CD4-positive, alpha-beta T cell treated with Interleukin-6 for 4 hours (primary cell): Measurements from ENCODE around the gene FCRL6.

Experiments
- DNase-seq: peaks from one replicate; pipeline ENCODE4 v3.0.0-alpha.2; 2020; ENCODE audit warnings: mixed read lengths

FCRL6 gene, protein sequence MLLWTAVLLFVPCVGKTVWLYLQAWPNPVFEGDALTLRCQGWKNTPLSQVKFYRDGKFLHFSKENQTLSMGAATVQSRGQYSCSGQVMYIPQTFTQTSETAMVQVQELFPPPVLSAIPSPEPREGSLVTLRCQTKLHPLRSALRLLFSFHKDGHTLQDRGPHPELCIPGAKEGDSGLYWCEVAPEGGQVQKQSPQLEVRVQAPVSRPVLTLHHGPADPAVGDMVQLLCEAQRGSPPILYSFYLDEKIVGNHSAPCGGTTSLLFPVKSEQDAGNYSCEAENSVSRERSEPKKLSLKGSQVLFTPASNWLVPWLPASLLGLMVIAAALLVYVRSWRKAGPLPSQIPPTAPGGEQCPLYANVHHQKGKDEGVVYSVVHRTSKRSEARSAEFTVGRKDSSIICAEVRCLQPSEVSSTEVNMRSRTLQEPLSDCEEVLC

DNA sequence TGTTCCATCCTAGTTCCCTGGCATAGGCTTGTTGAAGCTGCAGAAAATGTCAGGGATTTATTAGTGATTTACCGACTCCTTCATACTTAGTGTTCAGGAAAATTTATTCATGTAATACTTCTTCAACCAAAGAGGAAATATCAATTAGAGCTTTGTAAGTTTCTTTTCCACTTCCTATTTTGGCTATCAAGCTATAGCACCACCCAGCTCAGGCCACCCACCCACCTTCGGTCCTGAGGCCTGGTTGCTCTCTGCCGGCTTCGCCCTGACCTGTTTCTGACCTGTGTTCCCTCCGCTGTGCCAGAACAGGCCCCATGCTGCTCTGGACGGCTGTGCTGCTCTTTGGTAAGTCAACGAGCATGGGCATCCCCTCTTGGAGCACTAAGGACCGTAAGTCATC, at the start of gene FCRL6:
Gene FCRL6 (plus strand): TSS at position 250 of the 400 bp plus-strand sequence. CDS start 65 bp downstream, at position 315.
- DNase-seq = no peak

DNA sequence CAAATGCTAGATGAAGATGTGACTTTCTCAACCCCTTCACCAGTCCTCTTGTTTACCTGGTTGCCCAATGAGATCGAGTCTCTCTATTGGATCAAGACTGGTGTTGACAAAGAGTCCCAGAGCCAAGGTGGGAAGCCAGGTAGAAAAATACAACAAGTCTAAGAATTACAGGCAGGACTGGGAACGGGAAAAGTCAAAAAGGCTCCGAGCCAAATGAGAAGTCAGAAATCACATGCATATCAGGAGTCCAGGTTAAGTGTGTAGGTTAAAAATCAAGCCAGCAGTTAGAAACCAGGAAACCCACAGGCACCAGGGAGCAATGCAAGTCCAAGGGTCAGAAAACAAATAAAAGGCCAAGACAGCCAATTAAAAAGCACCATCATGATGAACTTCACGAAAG, 48.8 kb upstream of the FCRL6 start:
- DNase-seq = no peak

DNA sequence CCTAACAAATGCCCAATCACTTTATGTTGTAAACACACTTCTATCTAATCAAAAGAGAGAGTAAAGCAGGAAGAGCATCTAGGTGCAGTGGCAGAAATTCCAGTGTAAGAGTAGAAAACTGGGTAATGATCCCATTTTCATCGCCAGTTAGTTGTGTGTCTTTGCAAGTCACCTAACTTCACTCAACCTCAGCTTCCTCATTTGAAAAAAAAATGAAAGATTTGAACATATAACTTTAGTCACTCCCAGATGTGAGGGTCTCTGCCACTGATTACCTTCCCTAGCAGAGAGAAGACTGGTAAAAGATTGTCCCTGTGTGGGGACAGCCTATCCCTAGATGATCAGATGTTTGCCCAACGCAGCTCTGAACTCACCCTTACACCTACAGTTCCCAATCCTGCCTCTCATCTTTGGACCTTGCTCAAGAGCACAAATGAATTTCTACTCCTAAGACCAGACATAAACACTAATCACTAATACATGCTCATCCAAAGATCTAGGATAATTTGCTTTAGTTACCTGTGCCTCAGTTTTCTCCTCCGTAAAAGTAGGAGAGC, 46.6 kb upstream of the FCRL6 start:
- no peak for DNase-seq

DNA sequence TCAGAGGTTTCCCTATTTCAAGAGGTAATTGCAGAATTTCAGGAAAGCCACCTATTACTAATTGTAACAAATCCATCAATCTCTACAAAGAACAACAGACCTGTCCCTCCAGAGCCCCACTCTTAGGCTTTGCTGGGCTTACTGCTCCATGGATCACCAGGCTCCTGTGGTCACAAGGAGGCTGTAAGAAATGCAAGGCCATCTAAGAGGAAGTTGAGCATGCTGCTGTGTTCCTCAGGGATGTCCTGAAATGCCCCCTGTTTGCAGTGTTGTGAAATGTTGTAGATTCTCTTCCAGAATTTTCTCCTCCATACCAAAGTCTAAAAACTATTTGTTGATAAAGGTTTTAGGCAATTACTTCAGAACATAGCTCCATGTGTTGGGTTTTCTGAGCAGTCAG, 45.8 kb upstream of the FCRL6 start:
- no peak for DNase-seq

DNA sequence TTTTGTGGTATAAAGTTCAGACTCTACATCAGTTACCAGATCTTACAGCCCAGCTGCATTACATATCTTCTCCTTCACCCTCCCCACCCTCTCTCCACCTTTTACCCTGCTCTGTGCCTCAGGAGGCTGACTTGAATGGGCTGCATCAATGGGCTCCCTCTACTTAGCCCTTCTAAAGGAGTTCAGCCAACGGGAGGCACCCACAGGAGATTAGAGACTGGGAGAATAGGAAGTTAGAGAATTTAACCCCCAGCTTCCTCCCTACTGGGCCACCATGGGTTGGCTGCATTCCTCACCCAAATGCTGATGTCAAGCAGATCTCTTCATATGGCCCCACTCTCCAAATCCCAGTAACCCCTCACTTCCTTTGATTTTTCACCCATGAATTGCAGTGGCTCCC, 38.5 kb upstream of the FCRL6 start:
- DNase-seq = no peak

DNA sequence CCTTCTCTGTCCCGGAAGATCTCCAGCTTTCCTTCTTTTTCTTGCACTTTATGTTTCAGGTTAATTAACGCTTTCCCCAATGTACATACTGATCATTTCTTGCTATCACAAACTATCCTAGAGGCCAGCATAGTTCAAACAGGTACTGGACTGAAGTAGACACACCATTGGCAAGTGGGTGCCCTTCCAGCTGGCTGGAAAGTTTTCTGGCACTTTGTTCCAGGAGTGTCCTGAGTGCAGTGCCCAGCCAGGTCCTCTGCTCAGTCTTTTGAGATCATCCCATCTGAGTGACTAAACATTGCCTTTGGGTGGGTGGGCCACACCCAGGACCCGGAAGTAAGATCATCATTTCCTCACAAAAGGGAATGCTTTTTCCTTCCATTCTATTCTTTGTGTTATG, 36.4 kb upstream of the FCRL6 start:
- no peak for DNase-seq

DNA sequence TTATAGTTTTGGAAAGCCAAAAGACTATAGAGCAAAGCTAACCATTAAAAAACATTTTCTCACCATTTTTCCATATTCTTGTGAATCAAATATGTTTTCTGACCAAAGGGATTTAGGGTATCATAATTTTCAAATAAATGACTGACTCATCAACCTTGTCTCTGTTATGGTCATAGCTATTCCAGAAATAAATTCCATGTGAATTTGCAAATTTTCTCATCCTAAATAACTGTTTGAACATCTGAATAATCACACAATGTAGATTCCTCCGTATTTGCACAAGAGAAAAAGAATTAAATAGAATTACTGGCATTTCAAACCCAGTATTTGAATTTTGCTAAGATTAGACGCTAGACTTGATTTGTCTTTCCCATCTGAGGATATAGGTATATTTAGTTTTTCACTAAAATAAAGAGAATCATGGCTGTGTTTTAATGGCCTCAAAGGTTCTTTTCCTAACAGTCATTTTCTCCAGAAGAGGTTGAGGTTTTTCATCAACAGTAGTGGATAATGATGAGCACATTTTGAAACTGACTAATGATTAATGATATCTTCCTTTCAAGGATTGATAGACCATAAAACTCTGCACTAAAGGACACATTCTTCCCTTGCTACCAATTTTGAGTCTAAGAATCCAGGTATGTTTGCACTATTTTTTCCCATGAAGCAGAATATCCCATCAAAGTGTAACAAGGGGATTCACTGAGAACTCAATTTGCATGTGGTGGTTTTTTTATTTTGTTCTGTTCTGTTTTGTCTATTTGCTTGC, 30.8 kb upstream of the FCRL6 start:
- no peak for DNase-seq

DNA sequence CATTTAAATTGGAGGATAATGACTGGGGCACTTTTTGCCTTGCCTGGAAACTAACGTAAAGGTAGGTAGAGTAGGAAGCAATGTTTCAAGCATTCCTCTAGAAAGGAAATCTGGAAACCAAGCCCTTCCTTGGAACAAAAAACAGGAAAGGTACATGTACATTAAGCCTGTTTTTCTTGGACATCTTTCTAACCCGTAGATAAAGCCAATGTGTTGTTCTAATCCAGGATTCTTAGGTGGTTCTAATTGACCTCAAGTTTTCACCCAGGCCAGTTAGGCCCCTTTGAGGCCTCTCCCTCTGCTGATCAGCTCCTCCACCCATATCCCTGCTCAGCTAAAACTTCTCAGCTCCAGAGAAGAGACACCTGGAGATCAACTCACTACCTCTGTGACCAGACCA, 27.7 kb upstream of the FCRL6 start:
- DNase-seq = no peak

DNA sequence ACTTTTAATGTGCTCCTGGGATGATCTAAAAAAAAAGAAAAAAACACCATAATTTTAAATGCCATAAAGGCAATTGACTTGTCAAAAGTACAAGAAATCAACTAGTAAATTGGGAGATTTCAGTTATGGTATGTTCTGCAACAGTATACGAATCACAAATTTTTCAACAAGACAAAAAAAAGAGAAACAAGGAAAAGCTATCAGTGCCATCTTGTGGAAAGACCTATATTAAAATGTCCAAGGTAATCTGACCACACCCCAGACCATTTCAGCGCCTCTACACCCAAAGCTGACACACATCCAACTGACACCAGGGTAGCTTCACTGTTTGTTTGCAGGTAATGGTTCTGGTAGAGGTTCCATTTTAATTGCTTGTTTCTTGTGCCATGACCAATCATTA, 26.4 kb upstream of the FCRL6 start:
- no peak for DNase-seq

DNA sequence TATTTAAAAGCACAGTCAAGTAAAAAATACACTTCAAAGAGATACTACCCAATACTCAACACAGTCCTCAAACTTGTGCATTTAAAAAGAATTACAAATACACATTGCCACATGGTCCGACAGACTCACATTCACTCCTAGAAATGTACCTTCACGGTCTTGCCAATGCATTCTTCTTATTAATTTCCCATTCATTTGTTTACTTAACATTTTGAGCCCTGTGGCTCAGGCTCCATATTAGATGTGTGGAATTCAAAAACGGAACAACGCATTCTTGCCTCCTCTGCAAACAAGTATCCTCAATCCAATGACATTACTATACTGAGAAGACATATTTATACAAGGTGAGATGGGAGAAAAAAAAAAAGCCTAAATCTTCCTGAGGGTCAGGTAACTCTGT, 23.9 kb upstream of the FCRL6 start:
- DNase-seq = no peak

DNA sequence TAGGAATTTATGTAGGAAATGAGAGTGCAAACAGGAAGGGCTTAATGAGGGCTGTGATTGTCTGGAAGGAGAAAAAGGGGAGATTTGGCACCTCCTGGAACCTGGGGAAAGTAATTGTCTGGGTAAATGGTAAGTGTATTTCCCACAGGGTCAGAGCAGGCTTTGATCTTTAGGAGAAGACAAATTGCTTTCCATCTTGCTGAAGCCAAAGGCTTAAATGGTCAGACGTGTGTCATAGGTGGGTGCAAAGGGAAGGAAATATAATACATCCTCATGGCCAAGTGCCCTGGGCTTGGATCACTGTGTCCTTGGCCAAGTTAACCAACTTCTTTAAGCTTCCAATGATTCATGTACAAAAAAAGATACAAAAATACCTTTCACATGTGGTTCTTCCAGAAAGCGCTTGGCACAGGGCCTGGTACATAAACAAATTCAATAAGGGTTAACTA, 22.7 kb upstream of the FCRL6 start:
- DNase-seq = no peak

DNA sequence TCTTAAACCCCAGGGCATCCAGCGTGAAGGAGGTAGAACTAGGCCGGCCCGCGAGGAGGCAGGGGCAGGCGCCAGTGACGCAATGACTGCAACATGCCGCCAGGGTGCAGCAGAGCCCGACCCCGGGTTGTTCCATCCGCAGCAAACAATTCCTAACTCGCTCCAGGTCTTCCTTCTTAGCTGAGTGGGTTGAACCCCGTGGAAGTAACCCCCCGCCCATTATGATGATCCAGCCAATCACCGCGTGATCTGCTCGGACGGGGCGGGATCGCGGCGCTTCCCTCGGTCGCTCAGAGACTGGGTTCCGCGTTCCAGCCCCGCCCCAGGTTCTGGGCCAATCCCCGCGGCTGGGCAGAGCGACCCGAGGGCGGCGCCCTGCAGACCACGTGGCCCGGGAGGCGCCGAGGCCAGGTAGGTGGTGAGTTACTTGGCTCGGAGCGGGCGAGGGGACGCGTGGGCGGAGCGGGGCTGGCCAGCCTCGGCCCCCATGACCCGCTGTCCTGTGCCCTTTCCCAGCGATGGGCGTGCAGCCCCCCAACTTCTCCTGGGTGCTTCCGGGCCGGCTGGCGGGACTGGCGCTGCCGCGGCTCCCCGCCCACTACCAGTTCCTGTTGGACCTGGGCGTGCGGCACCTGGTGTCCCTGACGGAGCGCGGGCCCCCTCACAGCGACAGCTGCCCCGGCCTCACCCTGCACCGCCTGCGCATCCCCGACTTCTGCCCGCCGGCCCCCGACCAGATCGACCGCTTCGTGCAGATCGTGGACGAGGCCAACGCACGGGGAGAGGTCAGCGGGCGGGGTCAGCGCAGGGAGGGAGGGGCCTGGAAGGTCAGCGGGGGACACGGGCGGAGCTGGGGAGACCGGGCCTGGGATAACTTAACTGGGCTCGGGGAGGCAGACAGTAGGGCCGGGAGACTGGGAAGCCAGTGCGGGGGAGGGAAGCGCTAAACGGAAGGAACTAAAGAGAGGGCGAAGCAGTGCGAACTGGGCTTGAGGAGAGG, 21.3 kb upstream of the FCRL6 start, which contains the start of gene DUSP23:
Gene DUSP23 (plus strand): TSS at position 380 of the 1,000 bp plus-strand sequence. CDS start 139 bp downstream, at position 519.
- DNase-seq = peak; percentile 96

DNA sequence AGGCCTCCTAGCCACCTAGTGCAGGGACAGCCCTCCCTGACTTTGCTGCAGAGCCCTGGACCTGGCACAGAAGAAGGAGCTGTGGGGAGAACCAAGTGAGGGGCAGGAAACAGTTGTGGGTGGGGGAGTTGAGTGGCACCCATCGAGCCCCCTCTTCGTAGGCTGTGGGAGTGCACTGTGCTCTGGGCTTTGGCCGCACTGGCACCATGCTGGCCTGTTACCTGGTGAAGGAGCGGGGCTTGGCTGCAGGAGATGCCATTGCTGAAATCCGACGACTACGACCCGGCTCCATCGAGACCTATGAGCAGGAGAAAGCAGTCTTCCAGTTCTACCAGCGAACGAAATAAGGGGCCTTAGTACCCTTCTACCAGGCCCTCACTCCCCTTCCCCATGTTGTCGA, 20.2 kb upstream of the FCRL6 start:
- DNase-seq = no peak

DNA sequence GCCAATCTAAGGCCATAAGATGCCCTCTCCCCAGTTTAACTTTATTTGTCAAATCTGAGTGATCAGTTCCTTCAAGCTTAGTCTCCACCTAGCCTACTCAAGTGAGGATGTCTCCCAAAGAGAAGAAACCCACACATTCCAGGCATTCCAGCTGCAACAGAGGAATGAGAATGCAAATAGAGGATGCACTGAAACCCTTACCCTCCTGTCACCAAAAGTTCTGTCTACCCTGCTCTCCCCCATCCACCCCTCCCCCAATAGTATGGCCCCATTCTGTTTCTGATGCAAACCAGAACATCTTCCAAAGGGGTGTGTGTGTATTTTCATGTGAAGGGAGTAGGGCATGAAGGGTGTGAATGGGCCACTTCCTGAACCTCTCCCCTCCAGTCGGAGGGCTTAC, 18.4 kb upstream of the FCRL6 start:
- no peak for DNase-seq

DNA sequence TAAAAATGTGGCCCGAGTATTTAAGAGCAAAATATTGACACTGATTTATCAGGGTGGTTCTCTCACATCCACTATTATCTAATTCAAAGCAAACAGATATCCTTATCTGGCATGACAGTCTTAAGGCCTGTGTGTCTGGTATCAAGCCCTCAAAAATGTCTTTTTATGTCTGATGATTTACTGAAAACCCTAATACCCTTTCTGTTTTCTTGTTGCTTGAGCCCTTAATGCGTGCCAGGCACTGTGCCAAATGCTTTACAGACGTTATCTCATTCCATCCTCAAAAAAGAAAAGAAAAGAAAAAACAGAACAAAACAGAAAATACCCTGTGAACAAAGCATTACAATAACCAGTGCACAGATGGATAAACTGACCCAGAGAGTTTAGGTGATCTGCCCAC, 15.7 kb upstream of the FCRL6 start:
- DNase-seq = no peak

DNA sequence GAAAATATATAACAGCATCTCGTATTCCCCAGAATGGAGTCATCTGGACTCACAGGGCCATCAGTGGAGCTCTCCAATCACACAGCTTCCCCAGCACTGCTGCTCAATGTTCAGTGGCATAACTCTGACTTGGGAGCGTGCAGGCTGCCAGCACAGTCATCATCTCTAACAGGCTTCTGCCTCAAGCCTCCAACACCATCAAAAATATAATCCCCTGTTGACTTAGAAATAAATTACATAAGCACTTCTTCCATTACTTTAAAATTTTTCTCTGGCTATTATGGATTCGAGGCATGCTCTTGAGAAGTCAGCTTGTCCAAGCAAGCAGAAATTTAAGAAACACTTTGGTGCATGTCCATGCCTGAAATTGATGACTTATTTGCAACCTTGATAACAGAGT, 15.2 kb upstream of the FCRL6 start:
- DNase-seq = no peak

DNA sequence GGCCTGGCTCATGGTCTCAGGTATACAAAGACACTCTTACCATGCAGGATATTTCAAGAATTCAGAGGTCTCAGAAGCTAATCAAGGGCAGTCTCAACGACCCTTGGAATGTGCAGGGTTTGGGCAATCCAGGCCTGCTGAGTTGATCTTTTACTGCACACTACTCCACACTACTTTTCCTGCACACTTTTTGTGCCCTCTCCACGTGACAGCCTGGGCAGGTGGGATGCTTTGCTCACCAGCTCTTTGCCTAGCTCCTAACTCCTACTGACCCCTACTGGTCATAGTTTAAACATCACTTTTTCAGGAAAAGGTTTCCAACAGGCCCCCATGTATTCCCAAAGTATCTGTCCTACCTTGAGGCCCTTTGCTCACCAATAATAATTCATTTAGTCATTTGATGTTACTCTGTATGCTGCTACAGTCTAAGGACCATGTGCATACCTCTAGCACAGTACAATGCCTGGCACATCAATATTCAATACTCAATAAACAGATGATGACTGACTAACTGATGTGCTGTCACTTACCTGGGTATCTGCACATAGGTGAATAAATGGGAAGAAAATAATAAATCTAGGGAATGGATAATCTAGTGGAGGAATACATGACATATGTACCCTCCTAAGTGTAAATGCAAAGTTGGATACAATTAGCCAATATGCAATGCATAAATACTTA, 11.8 kb upstream of the FCRL6 start:
- DNase-seq = no peak

DNA sequence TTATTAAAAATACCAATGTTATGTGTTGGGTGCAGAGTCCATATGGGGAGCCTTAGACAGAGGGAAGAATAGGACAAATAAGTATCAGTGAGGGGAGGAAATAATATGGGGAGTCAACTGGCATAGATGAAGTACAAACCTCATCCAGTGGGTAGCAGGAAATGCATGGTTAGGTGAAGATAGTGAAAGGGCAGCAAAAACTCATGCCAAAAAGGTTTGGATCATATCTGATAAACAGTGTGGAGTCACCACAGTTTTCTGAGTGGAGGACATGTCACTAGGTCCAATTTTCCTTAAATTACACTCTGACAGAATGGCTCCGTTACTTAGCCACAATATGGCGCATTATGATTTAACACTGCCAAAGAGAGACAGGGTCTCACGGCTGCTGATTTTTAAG, 11.1 kb upstream of the FCRL6 start:
- no peak for DNase-seq

DNA sequence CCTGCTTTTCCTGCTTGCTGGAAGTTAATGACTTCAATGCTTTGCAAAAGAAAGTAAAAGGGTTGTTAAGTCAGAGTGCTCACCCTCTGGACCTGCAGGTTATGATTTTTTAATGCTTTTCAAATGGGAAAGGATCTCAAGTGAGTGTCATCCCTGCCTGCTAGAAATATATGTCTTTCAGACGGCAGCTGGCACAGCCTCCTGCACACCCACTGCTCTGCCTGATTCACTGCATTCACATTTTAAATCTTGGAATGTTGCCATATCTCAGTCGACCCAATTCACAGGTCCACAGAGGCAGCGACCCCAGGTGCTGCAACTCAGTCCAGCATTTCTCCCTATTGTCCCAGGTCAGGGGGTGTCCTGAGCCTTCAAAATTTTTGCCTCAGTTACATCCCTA, 10.7 kb upstream of the FCRL6 start:
- no peak for DNase-seq

DNA sequence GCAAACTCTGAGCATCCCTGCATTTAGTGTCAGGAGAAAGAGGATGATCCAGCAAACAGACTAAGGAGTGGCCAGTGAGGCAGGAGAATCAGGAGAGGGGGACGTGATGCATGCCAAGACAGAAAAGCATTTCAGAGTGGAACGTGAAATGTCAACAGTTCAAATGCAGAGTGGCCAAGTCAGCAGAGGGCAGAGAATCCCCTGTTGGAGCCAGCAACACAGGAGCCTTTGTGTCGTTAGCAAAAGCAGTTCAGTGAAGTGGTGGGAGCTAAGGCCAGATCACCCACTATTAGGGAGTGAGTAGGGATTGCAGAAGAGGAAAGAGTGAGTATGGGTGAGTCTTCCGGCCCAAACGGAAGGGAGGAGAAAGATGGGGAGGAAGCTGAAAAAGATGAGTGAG, 6.6 kb upstream of the FCRL6 start:
- no peak for DNase-seq

DNA sequence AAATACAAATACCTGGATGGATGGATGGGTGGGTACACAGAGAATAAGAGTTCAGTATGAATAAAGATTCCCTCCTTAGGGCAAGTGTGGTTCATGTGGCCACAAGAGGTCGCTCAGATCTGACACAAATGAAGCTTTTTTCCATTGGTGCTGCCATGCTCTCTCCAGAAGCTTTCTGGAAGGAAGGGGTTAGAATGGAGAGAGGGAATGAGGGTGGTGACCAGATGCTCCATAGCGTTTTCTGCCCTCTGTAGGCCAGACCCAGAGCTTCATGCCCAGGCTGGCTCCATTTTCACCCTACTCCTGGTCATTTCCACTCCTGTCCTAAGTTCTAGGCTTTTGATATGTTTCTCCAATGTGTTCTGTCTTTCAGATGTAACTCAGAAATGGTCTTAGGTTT, 3.3 kb upstream of the FCRL6 start:
- DNase-seq = peak; percentile 64

DNA sequence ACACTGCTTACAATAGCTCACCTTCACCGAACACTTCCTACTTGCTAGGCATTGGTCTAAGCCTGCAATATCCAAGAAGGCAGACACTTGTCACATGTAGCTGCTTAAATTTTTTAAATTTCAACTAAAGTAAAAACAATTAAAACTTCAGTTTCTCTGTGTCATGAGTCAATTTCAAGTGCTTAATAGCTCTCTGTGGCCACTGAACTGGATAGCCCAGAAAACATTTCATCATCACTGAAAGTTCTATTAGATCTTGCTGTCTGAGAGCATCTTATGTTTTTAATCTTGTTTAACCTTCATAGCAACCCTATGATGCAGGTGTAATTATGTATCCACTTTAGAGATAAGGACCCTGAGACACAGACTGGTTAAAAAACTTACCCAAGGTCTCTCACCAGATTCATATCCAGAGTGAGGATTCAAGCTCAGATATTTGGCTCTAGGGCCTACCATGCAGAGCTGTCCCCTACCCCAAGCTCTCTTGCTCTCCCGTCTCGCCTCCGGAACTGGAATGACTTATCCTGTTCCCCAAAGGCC, 2.6 kb upstream of the FCRL6 start:
- DNase-seq = no peak
